Neutrophil (primary cell): ENCODE data around the gene PTPRS.

ENCODE experiments used
- H3K27ac ChIP-seq: fragments of 200-600 bp; sonication (generic); 2 replicates; pipeline ENCODE4 v1.5.1; 2016; ENCODE audit warnings: mild to moderate bottlenecking, moderate library complexity
- H3K27me3 ChIP-seq: fragments of 200-600 bp; sonication (generic); 2 replicates; pipeline ENCODE4 v1.6.0; 2016; ENCODE audit warnings: mild to moderate bottlenecking
- H3K36me3 ChIP-seq: fragments of 200-600 bp; sonication (generic); 2 replicates; pipeline ENCODE4 v1.5.1; 2017
- H3K4me1 ChIP-seq, 2 experiments: fragments of 200-600 bp in 1 of 2; sonication (generic) in 1 of 2; 1 replicate in 1 of 2; 2 replicates in 1 of 2; pipeline versions ENCODE4 v1.5.1 to v1.6.1; 2013 to 2016; ENCODE audit warnings: low read depth in 1 of 2, low read length in 1 of 2, mild to moderate bottlenecking in 1 of 2, moderate library complexity in 1 of 2; ENCODE audit not compliant: control insufficient read depth in 1 of 2, insufficient read depth in 1 of 2
- H3K4me3 ChIP-seq, 2 experiments: fragments of 200-600 bp in 1 of 2; sonication (generic) in 1 of 2; 1 replicate in 1 of 2; 2 replicates in 1 of 2; pipeline ENCODE4 v1.5.1; 2013 to 2016; ENCODE audit warnings: low read depth in 1 of 2, low read length in 1 of 2, mild to moderate bottlenecking in 1 of 2, moderate library complexity in 1 of 2
- H3K9me3 ChIP-seq: fragments of 200-600 bp; sonication (generic); 2 replicates; pipeline ENCODE4 v1.5.1; 2016
- CTCF ChIP-seq: fragments of 200-600 bp; sonication (generic); IDR thresholded peaks from 2 replicates; pipeline ENCODE4 v1.5.1; 2016; ENCODE audit warnings: antibody characterized with exemption

The PTPRS gene

GRCh38 chr19:5342573-5343201 lies 2.1 kb upstream of the PTPRS start:
- Histone ChIP-seq H3K36me3 (no peaks in the 10 kb centered on the region), H3K27me3 (peaks cover 98% of the 10 kb centered on the region), H3K27ac (no peak overlapping the region), H3K4me3 (no peak overlapping the region), H3K4me1 (peaks cover 0 to 9% of the 10 kb centered on the region in 2 experiments), H3K9me3 (no peaks in the 10 kb centered on the region)
- TF ChIP-seq CTCF: no peak

- H3K9me3 ChIP-seq: no peaks in the 10 kb centered on the region
- H3K4me3 ChIP-seq: no peak overlapping the region
- no peak for TF ChIP-seq CTCF
- H3K4me1 ChIP-seq: peaks cover 0 to 9% of the 10 kb centered on the region in 2 experiments
- H3K36me3 ChIP-seq: no peaks in the 10 kb centered on the region
- H3K27me3 ChIP-seq: peaks cover 99% of the 10 kb centered on the region
- H3K27ac ChIP-seq: no peak overlapping the region
Measured at GRCh38 chr19:5341981-5342380, 1.4 kb upstream of the PTPRS start.

GRCh38 chr19:5341448-5341820 lies 822 bp upstream of the PTPRS start:
- H3K27me3 ChIP-seq: peaks cover 100% of the 10 kb centered on the region
- TF ChIP-seq CTCF: no peak
- no peaks in the 10 kb centered on the region for H3K36me3 ChIP-seq
- H3K4me3 ChIP-seq: no peak overlapping the region
- H3K27ac ChIP-seq: no peak overlapping the region
- H3K9me3 ChIP-seq: no peaks in the 10 kb centered on the region
- peaks cover 0 to 9% of the 10 kb centered on the region in 2 experiments for H3K4me1 ChIP-seq

GRCh38 chr19:5339950-5340636 lies 519 bp downstream of the PTPRS start:
- no peaks in the 10 kb centered on the region for H3K9me3 ChIP-seq
- H3K27me3 ChIP-seq: peaks cover 100% of the 10 kb centered on the region
- H3K27ac ChIP-seq: no peak overlapping the region
- no peak for TF ChIP-seq CTCF
- H3K4me3 ChIP-seq: peak overlapping the region; percentile 49 to 59
- H3K36me3 ChIP-seq: no peaks in the 10 kb centered on the region
- H3K4me1 ChIP-seq: peaks cover 0 to 9% of the 10 kb centered on the region in 2 experiments

- H3K36me3 ChIP-seq: no peaks in the 10 kb centered on the region
- no peak overlapping the region for H3K27ac ChIP-seq
- TF ChIP-seq CTCF: no peak
- peaks cover 100% of the 10 kb centered on the region for H3K27me3 ChIP-seq
- no peak overlapping the region for H3K4me3 ChIP-seq
- peaks cover 0 to 9% of the 10 kb centered on the region in 2 experiments for H3K4me1 ChIP-seq
- H3K9me3 ChIP-seq: no peaks in the 10 kb centered on the region
Measured at GRCh38 chr19:5339198-5339949, 1.2 kb downstream of the PTPRS start.
